ENCODE data around the gene SF3A1.

SF3A1 gene

GRCh38 chr22:30385942-30386341, 29.2 kb upstream of the SF3A1 start:
- Histone ChIP-seq H2AFZ (no peak overlapping the region), H3K36me3 (ENCODE audit: control insufficient read depth, insufficient read depth, low read length) (no peaks in the 10 kb centered on the region), H3K4me1 (peaks cover 2% of the 10 kb centered on the region), H3K27me3 (ENCODE audit: control insufficient read depth, insufficient read depth, low read length) (no peaks in the 10 kb centered on the region), H3K4me2 (ENCODE audit: low read length) (no peak overlapping the region), H3K4me3 (ENCODE audit: low read depth, low read length) (no peak overlapping the region), H3K27ac (no peak overlapping the region), H3K79me2 (no peaks in the 10 kb centered on the region), H3K9ac (no peak overlapping the region), H3K9me3 (ENCODE audit: control insufficient read depth, low read length) (no peaks in the 10 kb centered on the region)
- no peak for TF ChIP-seq CTCF (IDR thresholded peaks at IDR 0.05)

DNA sequence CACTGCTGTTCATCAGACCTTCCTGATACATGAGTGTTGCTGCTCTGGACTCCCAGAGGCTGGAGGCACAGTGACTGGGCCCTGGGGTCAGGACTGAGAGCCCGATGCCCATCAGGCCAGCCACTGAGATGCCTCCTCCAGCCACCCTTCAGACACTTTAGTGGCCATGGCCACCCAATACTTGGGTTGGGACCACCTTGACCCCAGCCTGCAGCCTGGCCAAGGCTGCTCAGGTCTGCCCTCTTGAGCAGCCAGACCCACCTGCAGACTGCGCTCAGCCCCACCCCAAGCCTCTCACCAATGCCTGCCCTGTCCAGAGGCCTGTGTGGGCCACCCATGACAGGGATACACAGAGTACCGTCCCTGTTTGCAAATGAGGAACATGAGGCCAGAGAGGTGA, 26.4 kb upstream of the SF3A1 start:
- Histone ChIP-seq H3K4me1 (peaks cover 2% of the 10 kb centered on the region), H3K9ac (no peak overlapping the region), H3K4me3 (ENCODE audit: low read depth, low read length) (no peak overlapping the region), H3K27ac (no peak overlapping the region), H3K9me3 (ENCODE audit: control insufficient read depth, low read length) (no peaks in the 10 kb centered on the region), H3K36me3 (ENCODE audit: control insufficient read depth, insufficient read depth, low read length) (no peaks in the 10 kb centered on the region), H3K4me2 (ENCODE audit: low read length) (no peak overlapping the region), H2AFZ (no peak overlapping the region), H3K79me2 (no peaks in the 10 kb centered on the region), H3K27me3 (ENCODE audit: control insufficient read depth, insufficient read depth, low read length) (no peaks in the 10 kb centered on the region)
- TF ChIP-seq CTCF (IDR thresholded peaks at IDR 0.05) = no peak

- Histone ChIP-seq H3K79me2 (no peaks in the 10 kb centered on the region), H3K36me3 (ENCODE audit: control insufficient read depth, insufficient read depth, low read length) (no peaks in the 10 kb centered on the region), H3K4me2 (ENCODE audit: low read length) (no peak overlapping the region), H3K4me3 (ENCODE audit: low read depth, low read length) (no peak overlapping the region), H3K9ac (no peak overlapping the region), H3K27ac (no peak overlapping the region), H3K27me3 (ENCODE audit: control insufficient read depth, insufficient read depth, low read length) (no peaks in the 10 kb centered on the region), H3K4me1 (peaks cover 2% of the 10 kb centered on the region), H2AFZ (no peak overlapping the region), H3K9me3 (ENCODE audit: control insufficient read depth, low read length) (no peaks in the 10 kb centered on the region)
- no peak for TF ChIP-seq CTCF (IDR thresholded peaks at IDR 0.05)
These were observed 25.6 kb upstream of the SF3A1 start for GRCh38 chr22:30382340-30382739.

DNA sequence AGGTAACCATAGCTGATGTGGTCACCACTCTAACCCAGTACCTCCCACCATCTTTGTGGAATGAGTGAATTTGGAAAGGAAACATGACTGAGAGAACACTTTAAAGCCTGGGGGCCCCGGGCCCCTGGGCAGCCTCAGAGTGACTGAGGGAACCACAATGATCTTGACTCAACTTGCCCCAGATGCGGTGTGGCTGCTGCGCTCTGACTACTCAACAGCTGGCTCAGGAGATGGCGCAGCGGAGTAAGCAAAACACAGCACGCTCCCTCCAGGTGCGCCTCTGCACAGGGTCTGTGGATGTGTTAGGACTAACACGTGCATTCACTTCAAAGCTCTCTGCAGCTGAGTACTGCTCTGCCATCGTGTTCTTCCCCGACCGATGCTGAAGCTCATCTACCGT, 24.6 kb upstream of the SF3A1 start:
- H3K36me3 ChIP-seq (ENCODE audit: control insufficient read depth, insufficient read depth, low read length) = no peaks in the 10 kb centered on the region
- H3K4me3 ChIP-seq (ENCODE audit: low read depth, low read length) = no peak overlapping the region
- H3K9ac ChIP-seq = no peak overlapping the region
- no peaks in the 10 kb centered on the region for H3K4me1 ChIP-seq
- H3K9me3 ChIP-seq (ENCODE audit: control insufficient read depth, low read length) = no peaks in the 10 kb centered on the region
- no peak for TF ChIP-seq CTCF (IDR thresholded peaks at IDR 0.05)
- H3K27ac ChIP-seq = no peak overlapping the region
- no peak overlapping the region for H3K4me2 ChIP-seq (ENCODE audit: low read length)
- no peak overlapping the region for H2AFZ ChIP-seq
- H3K27me3 ChIP-seq (ENCODE audit: control insufficient read depth, insufficient read depth, low read length) = no peaks in the 10 kb centered on the region
- no peaks in the 10 kb centered on the region for H3K79me2 ChIP-seq

- H3K4me2 ChIP-seq (ENCODE audit: low read length) = no peak overlapping the region
- H3K27me3 ChIP-seq (ENCODE audit: control insufficient read depth, insufficient read depth, low read length) = no peaks in the 10 kb centered on the region
- H3K27ac ChIP-seq = no peak overlapping the region
- no peak overlapping the region for H2AFZ ChIP-seq
- no peaks in the 10 kb centered on the region for H3K4me1 ChIP-seq
- no peak overlapping the region for H3K4me3 ChIP-seq (ENCODE audit: low read depth, low read length)
- H3K79me2 ChIP-seq = no peaks in the 10 kb centered on the region
- no peaks in the 10 kb centered on the region for H3K36me3 ChIP-seq (ENCODE audit: control insufficient read depth, insufficient read depth, low read length)
- no peaks in the 10 kb centered on the region for H3K9me3 ChIP-seq (ENCODE audit: control insufficient read depth, low read length)
- H3K9ac ChIP-seq = no peak overlapping the region
- TF ChIP-seq CTCF (IDR thresholded peaks at IDR 0.05) = no peak
These were observed 23.3 kb upstream of the SF3A1 start for GRCh38 chr22:30380011-30380410.
